RPMI8226 (cell line): ENCODE measurements around the gene STX18.

ENCODE experiments used
- DNase-seq: peaks from one replicate; pipeline ENCODE4 v3.0.0-alpha.2; 2015

STX18 gene

DNA sequence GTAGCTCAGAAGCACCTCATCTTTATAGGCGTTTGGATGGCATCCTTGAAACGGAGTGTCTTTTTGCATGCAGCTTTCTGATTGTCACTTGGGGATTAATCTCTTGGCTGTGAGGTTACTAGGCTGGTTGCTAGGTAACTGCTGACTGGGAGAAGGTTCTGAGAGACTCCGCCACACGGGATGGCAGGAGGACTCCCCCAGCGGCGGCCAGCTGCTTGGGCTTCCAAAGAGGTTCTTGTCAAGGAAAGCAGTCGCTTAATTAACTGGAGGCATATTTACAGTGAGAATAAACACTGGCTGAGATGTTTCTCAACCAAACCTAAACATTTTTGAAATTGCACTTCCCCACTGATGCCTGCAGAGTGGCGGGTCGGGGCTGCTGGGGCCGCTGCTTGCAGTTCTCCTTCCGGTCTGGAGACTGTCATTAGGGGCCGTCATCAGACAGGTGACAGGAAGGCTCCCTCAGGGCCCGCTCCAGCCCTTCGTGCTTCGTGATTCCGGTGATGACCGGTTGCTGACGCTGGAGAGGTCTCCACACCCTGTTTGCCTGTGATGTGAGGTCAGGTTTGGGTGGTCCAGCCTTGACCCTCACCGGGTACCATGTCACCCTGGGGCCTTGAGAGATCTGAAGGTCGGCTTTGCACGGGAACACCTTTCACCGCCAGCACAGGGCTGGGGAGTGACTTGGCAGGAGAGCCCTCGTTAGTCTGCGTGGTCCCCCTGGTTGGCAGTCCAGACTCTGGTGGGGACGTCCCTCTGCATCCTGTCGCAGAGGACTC lies 145.8 kb downstream of the STX18 start:
- DNase-seq, result peak; percentile 23

GRCh38 chr4:4395371-4395770 lies 146.5 kb downstream of the STX18 start:
- no peak for DNase-seq

DNA sequence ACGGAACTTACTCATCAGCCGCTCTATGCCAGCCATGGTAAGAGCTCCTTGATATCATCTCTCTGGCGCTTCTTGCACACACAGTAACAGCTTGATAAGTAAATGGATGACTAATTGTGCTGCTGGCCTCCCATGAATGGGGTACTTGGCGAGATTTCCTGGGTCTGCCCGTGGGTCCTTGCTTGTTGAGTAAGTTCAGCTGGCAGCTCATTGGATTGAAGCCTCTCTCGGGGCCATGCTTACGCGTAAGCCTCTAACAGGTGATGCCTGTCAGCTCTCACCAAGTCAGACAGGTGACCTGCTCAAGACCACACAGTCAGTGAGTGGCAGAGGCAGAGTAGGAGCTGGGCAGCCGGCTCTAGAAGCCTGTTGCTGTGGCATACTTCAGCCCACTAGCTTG lies 147.2 kb downstream of the STX18 start:
- DNase-seq, result no peak

GRCh38 chr4:4392501-4393183 lies 149.2 kb downstream of the STX18 start:
- no peak for DNase-seq

DNA sequence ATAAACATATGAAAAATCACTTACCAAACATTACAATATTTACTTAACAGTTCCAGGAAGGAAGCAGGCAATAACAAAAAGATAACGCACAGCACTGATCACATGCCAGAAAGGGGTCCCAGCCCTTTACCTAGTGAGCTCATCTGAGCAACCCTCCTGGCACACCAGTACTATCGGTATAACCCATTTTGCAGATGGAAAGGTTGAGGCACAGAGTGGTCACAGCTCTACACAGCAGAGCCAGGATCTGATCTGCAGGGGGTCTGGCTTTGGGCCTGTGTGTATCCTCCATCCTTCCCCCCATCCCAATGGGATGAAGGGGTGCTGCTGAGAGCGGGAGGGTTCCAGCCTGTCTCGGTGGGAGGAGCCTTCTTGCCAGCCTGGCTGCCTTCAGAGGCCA lies 150.0 kb downstream of the STX18 start:
- no peak for DNase-seq

GRCh38 chr4:4390515-4391240 lies 151.2 kb downstream of the STX18 start:
- DNase-seq, result no peak

DNA sequence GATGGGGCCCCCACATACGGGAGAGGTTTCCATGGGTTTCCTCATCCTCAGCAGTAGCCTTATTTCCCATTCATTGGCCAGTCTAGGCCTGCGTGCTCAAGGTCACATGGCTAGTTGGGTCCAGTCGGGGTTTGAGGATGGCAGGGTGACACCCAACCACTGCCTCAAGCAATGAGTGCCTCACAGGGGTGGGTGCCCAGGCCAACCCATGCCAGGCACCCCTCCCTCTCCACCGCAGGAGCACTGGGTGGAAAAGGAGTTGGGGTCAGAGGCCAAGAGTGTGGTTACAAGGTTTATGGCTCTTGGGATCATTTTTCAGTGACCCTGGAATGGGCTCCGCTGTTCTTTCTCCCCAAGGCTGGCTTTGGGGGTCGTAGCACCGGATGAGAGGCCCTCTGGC lies 151.8 kb downstream of the STX18 start:
- no peak for DNase-seq

GRCh38 chr4:4388836-4389575 lies 152.8 kb downstream of the STX18 start:
- no peak for DNase-seq

GRCh38 chr4:4388311-4388790 lies 153.5 kb downstream of the STX18 start:
- no peak for DNase-seq

- DNase-seq, result no peak
Observed at GRCh38 chr4:4387531-4388310, 154.1 kb downstream of the STX18 start.

GRCh38 chr4:4386736-4387392 lies 155.0 kb downstream of the STX18 start, which contains the start of gene NSG1:
NSG1 (plus strand) TSS chr4:4387102; CDS start chr4:4387630, 528 bp downstream.
- no peak for DNase-seq

DNA sequence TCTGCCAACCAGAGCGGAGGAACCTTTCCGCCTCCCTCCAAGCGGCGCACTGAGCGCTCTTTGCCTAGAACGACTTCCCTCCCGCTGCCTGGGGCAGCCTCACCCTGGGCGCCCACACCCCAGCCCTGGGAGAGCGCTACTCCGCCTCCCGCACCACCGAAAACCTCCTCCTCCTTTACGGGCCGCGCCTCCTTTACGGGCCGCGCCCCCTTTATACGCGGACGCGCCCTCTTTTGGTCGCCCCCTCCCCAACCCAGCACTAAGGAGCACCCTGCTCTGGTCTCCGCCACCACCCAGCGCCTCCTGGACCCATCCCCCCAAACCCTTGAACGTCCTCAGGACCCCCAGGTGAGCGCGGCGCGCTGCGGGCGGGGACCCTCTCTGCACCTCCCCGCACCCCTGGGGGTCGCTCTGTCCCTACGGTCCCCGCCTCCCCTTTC lies 155.5 kb downstream of the STX18 start:
- no peak for DNase-seq

DNA sequence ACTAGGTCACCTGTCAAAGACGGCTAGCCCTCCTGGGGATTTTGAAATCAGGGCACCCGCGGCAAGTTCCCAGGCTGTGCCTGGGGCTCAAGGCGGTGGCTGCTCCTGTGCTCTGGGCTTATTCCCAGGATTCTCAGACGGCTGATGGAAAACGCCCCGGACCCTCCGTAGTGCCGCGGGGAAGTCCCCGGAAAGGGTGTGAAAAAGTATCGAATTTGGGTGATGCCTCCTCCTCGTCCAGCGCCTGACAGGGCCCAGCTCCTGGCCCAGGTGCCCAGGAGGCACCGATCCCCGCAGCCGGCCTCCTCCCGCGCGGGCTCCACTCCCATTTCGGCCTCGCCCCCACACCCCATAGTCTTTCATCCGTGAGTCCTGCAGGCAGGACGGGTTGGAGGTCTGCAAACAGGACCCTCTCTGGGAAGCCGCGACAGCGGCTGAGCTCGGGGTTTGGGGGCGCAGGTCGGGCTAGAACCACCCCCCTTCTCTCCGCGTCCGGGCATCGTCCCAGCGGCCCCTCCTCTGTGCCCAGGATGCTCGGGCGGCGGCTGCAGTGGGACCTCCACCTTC lies 156.0 kb downstream of the STX18 start:
- no peak for DNase-seq

DNA sequence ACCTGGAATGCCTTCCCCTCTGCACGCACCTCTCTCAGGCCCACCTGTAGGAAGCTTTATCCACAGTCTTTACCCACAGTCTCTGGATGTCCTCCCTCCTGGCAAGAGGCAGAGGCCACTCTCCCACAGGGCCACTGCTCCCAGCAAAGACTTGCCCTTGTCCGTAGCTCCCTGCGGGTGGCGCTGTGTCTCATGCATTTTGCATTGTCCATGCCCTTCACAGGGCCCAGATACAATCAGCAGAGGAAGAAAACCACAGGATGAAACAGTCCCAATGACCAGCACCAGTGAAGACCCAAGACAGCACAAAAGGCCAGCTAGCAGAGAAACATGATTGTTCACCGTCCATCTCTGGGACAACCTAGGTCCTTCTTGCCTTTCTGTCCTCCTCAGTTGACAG lies 157.0 kb downstream of the STX18 start:
- peak; percentile 27 for DNase-seq

- DNase-seq, result no peak
Observed at GRCh38 chr4:4383085-4383484, 158.8 kb downstream of the STX18 start.

DNA sequence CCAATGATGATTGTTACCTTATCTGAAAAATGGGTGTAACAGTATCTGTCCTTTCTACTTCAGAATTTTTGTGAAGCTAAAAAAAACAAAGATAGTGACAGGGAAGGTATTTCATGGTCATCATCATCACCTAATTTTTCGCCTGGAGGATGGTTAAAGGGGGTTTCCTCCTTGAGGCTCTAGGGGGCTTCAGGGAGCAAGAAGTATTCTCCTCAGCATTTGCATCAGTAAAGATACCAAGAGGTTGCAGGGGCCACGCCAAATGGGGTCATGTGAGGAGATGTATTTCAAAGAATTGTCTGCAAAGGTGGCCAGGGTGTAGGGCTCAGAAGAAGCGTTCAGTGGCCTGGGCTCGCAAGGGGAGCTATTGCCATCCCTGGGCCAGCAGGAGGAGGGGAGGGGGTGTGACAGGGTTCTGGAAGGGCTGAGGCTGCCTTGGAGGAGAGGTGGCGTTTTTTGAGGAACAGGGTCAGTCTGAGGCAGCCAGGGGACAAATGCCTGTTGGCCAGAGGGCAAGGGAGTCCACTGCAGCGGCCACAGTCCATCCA lies 162.2 kb downstream of the STX18 start:
- no peak for DNase-seq

DNA sequence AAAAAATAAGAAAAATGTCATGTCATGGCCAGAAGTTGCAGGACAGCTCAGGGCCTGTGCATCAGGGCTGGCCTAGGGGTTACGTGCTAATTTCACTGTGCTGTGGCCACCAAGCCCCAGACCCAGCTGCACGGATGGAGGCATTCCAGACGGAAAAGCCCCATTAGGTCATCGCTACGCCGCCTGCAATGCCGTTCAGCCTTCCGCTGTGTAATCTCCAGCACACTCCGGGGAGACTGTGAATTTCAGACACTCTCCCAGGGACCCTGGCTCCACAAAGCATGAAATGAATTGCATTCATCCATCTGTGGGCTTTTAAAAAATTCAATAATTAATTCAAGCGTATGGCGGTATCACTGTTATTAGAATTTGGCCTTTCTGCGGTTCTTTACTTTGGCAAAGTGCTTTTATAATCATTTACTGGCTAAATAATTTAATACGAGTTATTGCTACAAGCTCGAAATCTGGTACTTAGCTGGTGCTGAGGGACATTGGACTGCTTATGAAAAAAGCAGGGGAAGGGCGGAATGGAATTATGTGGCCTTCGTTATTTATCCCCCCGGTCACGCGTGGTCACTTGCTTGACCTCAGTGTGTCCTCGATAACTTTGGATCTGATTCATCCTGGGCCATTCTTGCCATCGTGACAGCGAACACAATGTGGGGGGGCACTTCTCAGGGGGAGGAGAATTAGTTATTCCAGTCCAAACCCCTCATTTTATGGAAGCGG lies 164.0 kb downstream of the STX18 start:
- no peak for DNase-seq

- no peak for DNase-seq
Observed at GRCh38 chr4:4377191-4377590, 164.7 kb downstream of the STX18 start.

- no peak for DNase-seq
Observed at GRCh38 chr4:4376074-4376473, 165.8 kb downstream of the STX18 start.
